Activated CD8-positive, alpha-beta T cell treated with anti-CD3 and anti-CD28 coated beads for 36 hours (primary cell): ENCODE data around the gene SLC24A3. TPM values are rescaled to one million over a fixed set of nuclear protein-coding genes. Genes with fewer than 3 reads are reported as not detected.

Experiments
- ATAC-seq: fragments of 200-7000 bp; cut with Tn5 transposase; one replicate; pipeline ENCODE4 v1.10.0; 2021; ENCODE audit warnings: mild to moderate bottlenecking, moderate library complexity
- CTCF ChIA-PET: fragments of 350-600 bp; sonication (Branson Sonifier 250); formaldehyde crosslinking; loops from one replicate; lab custom pipeline; 2021; ENCODE audit warnings: antibody characterized with exemption; lab: Charles Lee
- POLR2A ChIA-PET: fragments of 350-600 bp; sonication (Branson Sonifier 250); formaldehyde crosslinking; loops from one replicate; lab custom pipeline; 2021; ENCODE audit warnings: antibody characterized with exemption; lab: Charles Lee
- DNase-seq: peaks from one replicate; pipeline ENCODE4 v3.0.0-alpha.2; 2020
- H3K27ac Mint-ChIP-seq: one replicate; pipeline ENCODE4 v1.8.0; 2021; ENCODE audit warnings: mild to moderate bottlenecking, mixed read lengths
- H3K27me3 Mint-ChIP-seq: one replicate; pipeline ENCODE4 v1.8.0; 2021; ENCODE audit warnings: mixed read lengths
- H3K36me3 Mint-ChIP-seq: one replicate; pipeline ENCODE4 v1.8.0; 2021; ENCODE audit warnings: low read depth, mixed read lengths
- H3K4me1 Mint-ChIP-seq: one replicate; pipeline ENCODE4 v1.8.0; 2021; ENCODE audit warnings: low read depth, mixed read lengths
- H3K4me3 Mint-ChIP-seq: one replicate; pipeline ENCODE4 v1.8.0; 2021; ENCODE audit warnings: mild to moderate bottlenecking, moderate library complexity, mixed read lengths
- H3K9me3 Mint-ChIP-seq: one replicate; pipeline ENCODE4 v1.8.0; 2021; ENCODE audit warnings: mixed read lengths
- CTCF ChIP-seq: fragments of 200-600 bp; IDR thresholded peaks from one replicate; pipeline ENCODE4 v1.8.0; 2022; ENCODE audit warnings: antibody characterized with exemption, mild to moderate bottlenecking
- intact Hi-C: fragments of 100-400 bp; cut with micrococcal nuclease; formaldehyde crosslinking; loops from one replicate; pipeline ENCODE4 v1.10.0; 2022
- total RNA-seq, 2 experiments: library from RNA; stranded (reverse); gene quantifications; one replicate each; pipeline ENCODE4 v1.2.3, GENCODE V29; 2021

Gene SLC24A3
- total RNA-seq, 2 experiments from 2014 or later = not detected

GRCh38 chr20:19253316-19253715, 40.9 kb downstream of the SLC24A3 start:
- ChIA-PET CTCF (no interaction called here), POLR2A (no interaction called here)
- no peaks in the 10 kb centered on the region for H3K4me1 Mint-ChIP-seq
- ATAC-seq (no peak), DNase-seq (no peak)
- no peak for TF ChIP-seq CTCF
- no peak overlapping the region for H3K4me3 Mint-ChIP-seq
- H3K27ac Mint-ChIP-seq = no peak overlapping the region
- no peaks in the 10 kb centered on the region for H3K36me3 Mint-ChIP-seq
- H3K9me3 Mint-ChIP-seq = no peaks in the 10 kb centered on the region
- intact Hi-C loops = no loop called here
- no peaks in the 10 kb centered on the region for H3K27me3 Mint-ChIP-seq

GRCh38 chr20:19253916-19254820, 41.7 kb downstream of the SLC24A3 start:
- TF ChIP-seq CTCF = no peak
- Mint-ChIP-seq H3K4me1 (no peaks in the 10 kb centered on the region), H3K27ac (no peak overlapping the region), H3K9me3 (no peaks in the 10 kb centered on the region), H3K4me3 (no peak overlapping the region), H3K36me3 (no peaks in the 10 kb centered on the region), H3K27me3 (no peaks in the 10 kb centered on the region)
- ATAC-seq (no peak), DNase-seq (no peak)
- ChIA-PET POLR2A (no interaction called here), CTCF (no interaction called here)
- intact Hi-C loops = no loop called here

GRCh38 chr20:19254956-19255355, 42.5 kb downstream of the SLC24A3 start:
- CTCF ChIA-PET = no interaction called here
- no peak for TF ChIP-seq CTCF
- no peaks in the 10 kb centered on the region for H3K9me3 Mint-ChIP-seq
- H3K27me3 Mint-ChIP-seq = no peaks in the 10 kb centered on the region
- ATAC-seq = no peak
- no peaks in the 10 kb centered on the region for H3K4me1 Mint-ChIP-seq
- intact Hi-C loops = no loop called here
- no peak overlapping the region for H3K4me3 Mint-ChIP-seq
- no peaks in the 10 kb centered on the region for H3K36me3 Mint-ChIP-seq
- POLR2A ChIA-PET = no interaction called here
- DNase-seq = no peak
- no peak overlapping the region for H3K27ac Mint-ChIP-seq

DNA sequence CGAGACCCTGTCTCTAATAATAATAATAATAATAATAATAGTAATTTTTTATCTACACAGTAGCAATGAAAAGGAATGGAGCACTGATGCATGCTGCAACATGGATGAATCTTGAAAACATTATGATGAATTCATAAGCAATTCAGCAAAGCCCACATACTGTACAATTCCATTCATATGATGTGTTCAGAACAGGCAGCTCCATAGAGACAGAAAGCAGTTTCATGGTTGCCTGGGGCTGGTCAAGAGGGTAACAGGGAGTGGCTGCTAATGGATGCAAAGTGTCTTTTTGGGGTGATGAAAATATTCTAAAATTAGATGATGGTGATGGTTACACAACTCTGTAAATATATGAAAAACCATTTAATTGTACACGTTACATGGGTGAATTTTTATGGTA, 43.6 kb downstream of the SLC24A3 start:
- ChIA-PET POLR2A (no interaction called here), CTCF (no interaction called here)
- Mint-ChIP-seq H3K27me3 (no peaks in the 10 kb centered on the region), H3K4me3 (no peak overlapping the region), H3K4me1 (no peaks in the 10 kb centered on the region), H3K9me3 (no peaks in the 10 kb centered on the region), H3K36me3 (no peaks in the 10 kb centered on the region), H3K27ac (no peak overlapping the region)
- intact Hi-C loops = no loop called here
- DNase-seq = no peak
- TF ChIP-seq CTCF = no peak
- ATAC-seq = no peak

- Mint-ChIP-seq H3K4me1 (no peaks in the 10 kb centered on the region), H3K9me3 (no peaks in the 10 kb centered on the region), H3K36me3 (no peaks in the 10 kb centered on the region), H3K4me3 (no peak overlapping the region), H3K27me3 (no peaks in the 10 kb centered on the region), H3K27ac (no peak overlapping the region)
- TF ChIP-seq CTCF = no peak
- ChIA-PET CTCF (no interaction called here), POLR2A (no interaction called here)
- DNase-seq (no peak), ATAC-seq (no peak)
- intact Hi-C loops = no loop called here
These were observed 44.6 kb downstream of the SLC24A3 start for GRCh38 chr20:19256906-19257595.
